Measurements from ENCODE around the gene STIMATE. TPM values are rescaled to one million over a fixed set of nuclear protein-coding genes. Genes with fewer than 3 reads are reported as not detected.

STIMATE gene
- total RNA-seq, 1 donor from 2014 or later = 12.1 TPM

- Mint-ChIP-seq H3K27me3 (ENCODE audit: low read depth, unreplicated experiment) (peaks cover 35% of the 10 kb centered on the region), H3K27ac (ENCODE audit: unreplicated experiment) (no peak overlapping the region), H3K36me3 (ENCODE audit: low read depth, unreplicated experiment) (no peaks in the 10 kb centered on the region), H3K9me3 (ENCODE audit: unreplicated experiment) (peaks cover 4% of the 10 kb centered on the region), H3K4me1 (ENCODE audit: low read depth, unreplicated experiment) (no peaks in the 10 kb centered on the region), H3K4me3 (ENCODE audit: unreplicated experiment) (no peak overlapping the region)
- DNase-seq (ENCODE audit: low read depth) (no peak), FAIRE-seq (no peak)
- H3K36me3 ChIP-seq (ENCODE audit: insufficient read depth, low read length) = no peaks in the 10 kb centered on the region
- no peak overlapping the region for H3K4me3 ChIP-seq (ENCODE audit: insufficient read depth, low read depth, low read length)
- H3K4me1 ChIP-seq (ENCODE audit: insufficient read depth, low read length) = no peaks in the 10 kb centered on the region
- no peak overlapping the region for H3K9ac ChIP-seq (ENCODE audit: low read length)
- TF ChIP-seq CTCF (IDR thresholded peaks at IDR 0.05; ENCODE audit: insufficient read depth, low read depth, low read length) = no peak
- TF ChIP-seq EZH2 (IDR thresholded peaks at IDR 0.05; ENCODE audit: insufficient read depth, low read length) = no peak
- no peaks in the 10 kb centered on the region for H4K20me1 ChIP-seq (ENCODE audit: insufficient read depth, low read length)
- H3K9me3 ChIP-seq (ENCODE audit: insufficient read depth, low read depth, low read length) = no peaks in the 10 kb centered on the region
- H3K4me2 ChIP-seq (ENCODE audit: low read length) = no peak overlapping the region
- H2AFZ ChIP-seq (ENCODE audit: low read depth, low read length) = no peak overlapping the region
- no peak overlapping the region for H3K27ac ChIP-seq (ENCODE audit: low read depth, low read length)
- no peaks in the 10 kb centered on the region for H3K79me2 ChIP-seq (ENCODE audit: insufficient read depth, low read length)
- no peaks in the 10 kb centered on the region for H3K27me3 ChIP-seq (ENCODE audit: insufficient read depth, low read length)
Measured at GRCh38 chr3:52809149-52809548, 88.2 kb downstream of the STIMATE start.

DNA sequence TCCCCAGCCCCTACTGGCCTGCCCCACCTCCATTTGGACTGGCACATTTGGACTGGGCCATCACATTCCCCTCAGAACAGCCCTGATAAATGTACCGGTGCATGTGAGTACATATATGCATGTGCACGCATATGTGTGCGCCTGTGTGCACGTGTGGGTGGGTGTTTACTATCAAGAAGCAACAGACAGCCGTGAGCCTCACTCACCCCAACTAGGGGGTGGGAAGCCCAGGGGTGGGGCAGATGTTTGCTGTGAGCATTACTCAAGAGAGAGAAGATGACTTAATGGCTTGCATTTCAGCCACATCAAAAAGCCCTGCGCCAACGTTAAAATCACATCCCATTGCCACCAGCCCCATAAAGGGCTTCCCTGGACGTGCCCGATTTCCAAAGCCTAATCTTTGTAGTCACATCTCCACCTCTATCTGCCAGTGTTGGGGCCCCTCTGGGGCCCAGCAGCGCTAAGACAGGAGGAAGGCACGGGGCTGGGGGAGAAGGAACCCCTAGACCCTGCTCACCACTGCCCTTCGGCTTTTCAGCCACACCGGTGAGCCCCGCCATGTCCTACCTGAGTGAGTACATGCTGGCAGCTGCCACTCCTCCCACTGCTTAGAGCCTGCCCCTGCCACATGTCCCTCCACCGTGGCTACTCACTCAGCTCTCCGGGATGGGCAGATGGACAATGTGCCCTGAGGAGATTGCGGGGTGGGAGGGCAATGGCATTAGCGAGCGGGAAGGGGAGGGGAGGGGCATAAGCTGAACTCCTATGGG, 91.9 kb downstream of the STIMATE start:
- Mint-ChIP-seq H3K27ac (ENCODE audit: unreplicated experiment) (peak overlapping the region; percentile 41), H3K36me3 (ENCODE audit: low read depth, unreplicated experiment) (peaks cover 1% of the 10 kb centered on the region), H3K9me3 (ENCODE audit: unreplicated experiment) (peaks cover 4% of the 10 kb centered on the region), H3K4me1 (ENCODE audit: low read depth, unreplicated experiment) (peaks cover 8% of the 10 kb centered on the region), H3K27me3 (ENCODE audit: low read depth, unreplicated experiment) (peaks cover 22% of the 10 kb centered on the region), H3K4me3 (ENCODE audit: unreplicated experiment) (no peak overlapping the region)
- H3K36me3 ChIP-seq (ENCODE audit: insufficient read depth, low read length) = no peaks in the 10 kb centered on the region
- no peaks in the 10 kb centered on the region for H3K9me3 ChIP-seq (ENCODE audit: insufficient read depth, low read depth, low read length)
- H3K79me2 ChIP-seq (ENCODE audit: insufficient read depth, low read length) = no peaks in the 10 kb centered on the region
- no peak overlapping the region for H2AFZ ChIP-seq (ENCODE audit: low read depth, low read length)
- H3K27me3 ChIP-seq (ENCODE audit: insufficient read depth, low read length) = no peaks in the 10 kb centered on the region
- no peaks in the 10 kb centered on the region for H4K20me1 ChIP-seq (ENCODE audit: insufficient read depth, low read length)
- TF ChIP-seq CTCF (IDR thresholded peaks at IDR 0.05; ENCODE audit: insufficient read depth, low read depth, low read length) (no peak), EZH2 (IDR thresholded peaks at IDR 0.05; ENCODE audit: insufficient read depth, low read length) (no peak)
- H3K27ac ChIP-seq (ENCODE audit: low read depth, low read length) = no peak overlapping the region
- H3K4me3 ChIP-seq (ENCODE audit: insufficient read depth, low read depth, low read length) = no peak overlapping the region
- H3K4me2 ChIP-seq (ENCODE audit: low read length) = no peak overlapping the region
- H3K4me1 ChIP-seq (ENCODE audit: insufficient read depth, low read length) = peaks cover 4% of the 10 kb centered on the region
- DNase-seq (ENCODE audit: low read depth) (no peak), FAIRE-seq (no peak)
- no peak overlapping the region for H3K9ac ChIP-seq (ENCODE audit: low read length)

DNA sequence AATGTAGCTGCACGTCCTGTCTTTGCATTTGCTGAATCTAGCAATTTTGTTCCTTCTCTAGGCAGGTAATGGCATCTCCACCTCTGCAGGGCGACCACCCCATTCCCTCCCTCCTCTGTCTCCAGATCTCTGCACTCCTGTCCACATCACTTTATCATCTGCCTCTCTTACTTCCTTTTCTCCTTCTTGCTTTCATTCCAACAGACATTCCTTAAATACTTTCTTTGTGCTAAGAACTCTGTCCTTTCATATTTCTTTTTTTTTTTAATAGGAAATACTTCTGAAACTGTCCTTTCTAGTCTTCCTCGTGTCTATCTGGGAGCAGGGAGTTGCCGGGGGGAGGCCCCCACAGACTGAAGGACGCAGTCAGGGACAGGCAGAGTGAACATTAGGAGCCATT, 95.5 kb downstream of the STIMATE start:
- Mint-ChIP-seq H3K36me3 (ENCODE audit: low read depth, unreplicated experiment) (peaks cover 1% of the 10 kb centered on the region), H3K9me3 (ENCODE audit: unreplicated experiment) (no peaks in the 10 kb centered on the region), H3K27ac (ENCODE audit: unreplicated experiment) (no peak overlapping the region), H3K27me3 (ENCODE audit: low read depth, unreplicated experiment) (peaks cover 9% of the 10 kb centered on the region), H3K4me1 (ENCODE audit: low read depth, unreplicated experiment) (peaks cover 8% of the 10 kb centered on the region), H3K4me3 (ENCODE audit: unreplicated experiment) (no peak overlapping the region)
- no peaks in the 10 kb centered on the region for H4K20me1 ChIP-seq (ENCODE audit: insufficient read depth, low read length)
- no peak overlapping the region for H3K4me2 ChIP-seq (ENCODE audit: low read length)
- H3K79me2 ChIP-seq (ENCODE audit: insufficient read depth, low read length) = no peaks in the 10 kb centered on the region
- no peaks in the 10 kb centered on the region for H3K27me3 ChIP-seq (ENCODE audit: insufficient read depth, low read length)
- H3K27ac ChIP-seq (ENCODE audit: low read depth, low read length) = no peak overlapping the region
- H3K4me3 ChIP-seq (ENCODE audit: insufficient read depth, low read depth, low read length) = no peak overlapping the region
- no peaks in the 10 kb centered on the region for H3K9me3 ChIP-seq (ENCODE audit: insufficient read depth, low read depth, low read length)
- H3K36me3 ChIP-seq (ENCODE audit: insufficient read depth, low read length) = no peaks in the 10 kb centered on the region
- no peak overlapping the region for H2AFZ ChIP-seq (ENCODE audit: low read depth, low read length)
- FAIRE-seq (no peak), DNase-seq (ENCODE audit: low read depth) (peak; percentile 17)
- TF ChIP-seq CTCF (IDR thresholded peaks at IDR 0.05; ENCODE audit: insufficient read depth, low read depth, low read length) (no peak), EZH2 (IDR thresholded peaks at IDR 0.05; ENCODE audit: insufficient read depth, low read length) (no peak)
- peaks cover 4% of the 10 kb centered on the region for H3K4me1 ChIP-seq (ENCODE audit: insufficient read depth, low read length)
- H3K9ac ChIP-seq (ENCODE audit: low read length) = no peak overlapping the region
